Neuronal stem cell (in vitro differentiated cells): ENCODE results near the gene ABCB7. TPM values are rescaled to one million over a fixed set of nuclear protein-coding genes. Genes with fewer than 3 reads are reported as not detected.
"Not testable (repeated sequence)": the region's sequence is repeated elsewhere in the genome, so short reads cannot be mapped to it uniquely, and the experiment has no call there.

ENCODE experiments used
- DNase-seq: peaks from one replicate; pipeline ENCODE4 v3.0.0-alpha.2; 2013; ENCODE audit warnings: low spot score
- H2AFZ ChIP-seq: one replicate; pipeline ENCODE4 v1.6.1; 2013; ENCODE audit warnings: mild to moderate bottlenecking, low read length, inconsistent platforms
- H2AK5ac ChIP-seq: 2 replicates; pipeline ENCODE4 v1.6.1; 2013; ENCODE audit warnings: low read depth, mild to moderate bottlenecking, inconsistent platforms, low read length, moderate library complexity, mixed read lengths
- H2BK120ac ChIP-seq: 2 replicates; pipeline ENCODE4 v1.6.1; 2013; ENCODE audit warnings: low read depth, mild to moderate bottlenecking, inconsistent platforms, low read length, moderate library complexity, mixed read lengths
- H2BK12ac ChIP-seq: one replicate; pipeline ENCODE4 v1.6.1; 2013; ENCODE audit warnings: low read length, inconsistent platforms
- H2BK15ac ChIP-seq: 2 replicates; pipeline ENCODE4 v1.6.1; 2013; ENCODE audit warnings: mild to moderate bottlenecking, low read length, inconsistent platforms, mixed read lengths
- H2BK5ac ChIP-seq: one replicate; pipeline ENCODE4 v1.6.1; 2013; ENCODE audit warnings: inconsistent platforms, mild to moderate bottlenecking, low read length, moderate library complexity
- H3K14ac ChIP-seq: one replicate; pipeline ENCODE4 v1.6.1; 2013; ENCODE audit warnings: low read length, inconsistent platforms
- H3K18ac ChIP-seq: 2 replicates; pipeline ENCODE4 v1.6.1; 2013; ENCODE audit warnings: low read length, inconsistent platforms
- H3K23ac ChIP-seq: 2 replicates; pipeline ENCODE4 v1.6.1; 2013; ENCODE audit warnings: low read depth, mild to moderate bottlenecking, mixed read lengths, low read length, inconsistent platforms; ENCODE audit not compliant: poor library complexity
- H3K27ac ChIP-seq: replicated peaks from 3 replicates; pipeline ENCODE4 v1.5.1; 2013; ENCODE audit warnings: low read length, inconsistent platforms
- H3K27me3 ChIP-seq, 3 experiments: 2 replicates each; pipeline ENCODE4 v1.6.1; 2013; ENCODE audit warnings: low read length in 3 of 3, mild to moderate bottlenecking in 2 of 3, inconsistent platforms in 1 of 3, low read depth in 1 of 3, mixed read lengths in 1 of 3, moderate library complexity in 1 of 3; ENCODE audit not compliant: control insufficient read depth in 3 of 3, insufficient read depth in 3 of 3
- H3K36me3 ChIP-seq, 2 donors: replicated peaks in 1 of 2; 2 replicates each; pipeline ENCODE4 v1.6.1; 2013; ENCODE audit warnings: low read length in 2 of 2; ENCODE audit not compliant: control insufficient read depth in 2 of 2, insufficient read depth in 2 of 2
- H3K4ac ChIP-seq: 2 replicates; pipeline ENCODE4 v1.6.1; 2013; ENCODE audit warnings: inconsistent platforms, mild to moderate bottlenecking, low read length, moderate library complexity
- H3K4me1 ChIP-seq, 2 donors: 1 replicate in 1 of 2; 2 replicates in 1 of 2; pipeline ENCODE4 v1.6.1; 2013; ENCODE audit warnings: low read length in 2 of 2, low read depth in 1 of 2; ENCODE audit not compliant: control insufficient read depth in 2 of 2, insufficient read depth in 1 of 2
- H3K4me2 ChIP-seq: one replicate; pipeline ENCODE4 v1.6.1; 2013; ENCODE audit warnings: mild to moderate bottlenecking, low read length, inconsistent platforms; ENCODE audit not compliant: insufficient read depth, poor library complexity, severe bottlenecking
- H3K4me3 ChIP-seq, 2 donors: 2 replicates each; pipeline ENCODE4 v1.5.1; 2013; ENCODE audit warnings: low read length in 2 of 2, mild to moderate bottlenecking in 2 of 2, inconsistent platforms in 1 of 2, moderate library complexity in 1 of 2
- H3K79me1 ChIP-seq: one replicate; pipeline ENCODE4 v1.6.1; 2013; ENCODE audit warnings: low read depth, mild to moderate bottlenecking, inconsistent platforms, low read length, moderate library complexity
- H3K9ac ChIP-seq: one replicate; pipeline ENCODE4 v1.6.1; 2013; ENCODE audit warnings: mild to moderate bottlenecking, low read depth, low read length, inconsistent platforms; ENCODE audit not compliant: poor library complexity
- H3K9me3 ChIP-seq, 2 donors: replicated peaks in 1 of 2; 2 replicates each; pipeline versions ENCODE3 to v1.6.1; 2013; ENCODE audit warnings: low read length in 2 of 2, mild to moderate bottlenecking in 2 of 2, inconsistent platforms in 1 of 2, low read depth in 1 of 2, mixed read lengths in 1 of 2, moderate library complexity in 1 of 2; ENCODE audit not compliant: control insufficient read depth in 2 of 2, insufficient read depth in 1 of 2
- H4K8ac ChIP-seq: one replicate; pipeline ENCODE4 v1.6.1; 2013; ENCODE audit warnings: low read depth, mild to moderate bottlenecking, inconsistent platforms, low read length, moderate library complexity
- H4K91ac ChIP-seq: one replicate; pipeline ENCODE4 v1.6.1; 2013; ENCODE audit warnings: low read length, low read depth, mild to moderate bottlenecking, inconsistent platforms; ENCODE audit not compliant: poor library complexity
- WGBS, 2 donors: extraction: QIAGEN DNeasy Blood & Tissue Kit; methylation state at CpG; one replicate each; pipeline ENCODE4 v1.1.7; 2013; ENCODE audit warnings: missing lambda C conversion rate in 2 of 2, mixed read lengths in 1 of 2; ENCODE audit not compliant: insufficient read length in 2 of 2, insufficient replicate concordance in 1 of 2; ENCODE audit errors: extremely low coverage in 2 of 2; 5-methylcytosine and 5-hydroxymethylcytosine counted together
- polyA plus RNA-seq, 2 experiments: library from polyadenylated mRNA; stranded (reverse); fragments of 200-250 nt; gene quantifications; one replicate each; pipeline ENCODE4 v1.2.3, GENCODE V29; 2013

The ABCB7 gene
- polyA plus RNA-seq (2013, experiment 1 of 2): 29.8 TPM
- 34.1 TPM for polyA plus RNA-seq (2013, experiment 2 of 2)

DNA sequence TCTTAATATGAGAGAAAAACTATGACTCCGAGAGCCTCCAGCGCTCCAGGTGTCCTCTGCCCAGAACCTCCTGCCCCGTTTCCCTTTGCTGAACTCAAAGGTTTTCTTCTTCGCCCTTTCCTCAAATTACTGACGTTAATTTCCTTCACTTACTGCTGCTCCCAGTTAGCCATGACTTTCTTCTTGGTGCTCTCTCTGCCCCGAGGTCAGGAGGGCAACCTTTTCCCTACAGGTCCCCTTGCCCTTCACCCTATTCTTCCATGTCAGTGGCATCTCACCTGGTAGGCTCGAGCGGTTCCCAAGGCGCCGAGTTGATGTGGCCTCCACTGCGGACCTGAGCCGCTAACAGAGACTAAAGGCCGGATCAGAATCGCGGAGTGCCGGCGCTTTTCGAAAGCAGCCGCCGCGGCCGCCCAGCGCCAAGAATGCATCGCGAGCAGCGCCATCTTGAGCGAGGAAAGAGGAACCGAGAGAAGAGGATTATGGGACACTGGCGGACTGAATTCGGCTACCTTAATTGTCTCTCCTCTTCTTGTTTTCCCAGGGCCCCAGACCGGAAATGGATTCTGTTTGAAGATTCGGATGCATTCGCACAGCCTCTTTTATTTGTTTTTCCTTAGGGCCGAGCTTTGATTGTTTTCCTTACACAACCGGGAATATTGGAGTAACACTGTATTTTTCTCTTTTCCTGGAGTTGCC is at the start of gene ABCB7:
Gene ABCB7 (minus strand): TSS at position 457 of the 699 bp plus-strand sequence. CDS start 11 bp downstream, at position 446.
- no peak within 1 kb of the TSS for H4K8ac ChIP-seq
- H3K27ac ChIP-seq: peak within 1 kb of the TSS; percentile 79
- H2BK15ac ChIP-seq: no peak within 1 kb of the TSS
- no peak within 1 kb of the TSS for H2BK120ac ChIP-seq
- H3K18ac ChIP-seq: peak within 1 kb of the TSS; percentile 48
- no peak within 1 kb of the TSS for H3K23ac ChIP-seq
- H3K4me2 ChIP-seq: peak within 1 kb of the TSS; percentile 37
- no peaks in the 10 kb centered on the region for H3K27me3 ChIP-seq
- H3K4me1 ChIP-seq: no peaks in the 10 kb centered on the region
- H2BK5ac ChIP-seq: no peak within 1 kb of the TSS
- H2AFZ ChIP-seq: peak within 1 kb of the TSS; percentile 90
- no peak within 1 kb of the TSS for H2BK12ac ChIP-seq
- H3K79me1 ChIP-seq: no peaks in the 10 kb centered on the region
- H3K4me3 ChIP-seq: peak within 1 kb of the TSS; percentile 73 to 94
- H3K36me3 ChIP-seq: peaks cover 0 to 2% of the 10 kb centered on the region in 2 donors
- no peaks in the 10 kb centered on the region for H3K9me3 ChIP-seq
- no peak within 1 kb of the TSS for H3K4ac ChIP-seq
- H3K9ac ChIP-seq: peak within 1 kb of the TSS; percentile 21
- H4K91ac ChIP-seq: no peak within 1 kb of the TSS
- peak; percentile 35 for DNase-seq
- WGBS, 2 donors: no CpG with 5 or more reads among the region's 35 CpGs
- H2AK5ac ChIP-seq: no peak within 1 kb of the TSS
- no peak within 1 kb of the TSS for H3K14ac ChIP-seq

- not testable (repeated sequence) for H2AK5ac ChIP-seq, H3K4me2 ChIP-seq, H3K79me1 ChIP-seq, H2BK12ac ChIP-seq, H4K8ac ChIP-seq, H3K27ac ChIP-seq, H3K23ac ChIP-seq, H3K4me1 ChIP-seq, H3K27me3 ChIP-seq, H4K91ac ChIP-seq, H2BK5ac ChIP-seq, H3K4me3 ChIP-seq, H2BK120ac ChIP-seq, H3K9ac ChIP-seq, H2AFZ ChIP-seq, H3K36me3 ChIP-seq, DNase-seq, H3K4ac ChIP-seq, H2BK15ac ChIP-seq, H3K14ac ChIP-seq, H3K18ac ChIP-seq, H3K9me3 ChIP-seq
- WGBS, 2 donors: no CpG with 5 or more reads among the region's 27 CpGs
These were observed 32.5 kb upstream of the ABCB7 start for GRCh38 chrX:75188415-75189206.

DNA sequence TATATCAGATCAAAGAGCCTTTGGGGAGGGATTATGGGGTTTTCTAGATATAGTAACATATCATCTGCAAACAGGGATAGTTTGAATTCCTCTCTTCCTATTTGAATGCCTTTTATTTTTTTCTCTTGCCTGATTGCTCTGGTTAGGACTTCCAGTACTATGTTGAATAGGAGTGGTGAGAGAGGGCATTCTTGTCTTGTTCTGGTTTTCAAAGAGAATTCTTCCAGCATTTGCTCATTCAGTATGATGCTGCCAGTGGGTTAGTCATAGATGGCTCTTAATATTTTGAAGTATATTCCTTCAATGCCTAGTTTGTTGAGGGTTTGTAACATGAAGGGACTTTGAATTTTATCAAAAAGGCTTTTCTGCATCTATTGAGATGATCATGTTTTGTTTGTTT is 25.6 kb upstream of the ABCB7 start:
- Histone ChIP-seq H3K27ac (no peak overlapping the region), H3K27me3 (no peaks in the 10 kb centered on the region), H2BK5ac (no peak overlapping the region), H3K36me3 (no peaks in the 10 kb centered on the region), H2BK12ac (no peak overlapping the region), H3K14ac (no peak overlapping the region), H3K9ac (no peak overlapping the region), H3K4ac (no peak overlapping the region), H2BK15ac (no peak overlapping the region), H3K23ac (no peak overlapping the region), H3K79me1 (no peaks in the 10 kb centered on the region), H3K4me1 (no peaks in the 10 kb centered on the region), H3K4me2 (no peak overlapping the region), H4K91ac (no peak overlapping the region), H2AK5ac (no peak overlapping the region), H2AFZ (no peak overlapping the region), H3K4me3 (no peak overlapping the region), H2BK120ac (no peak overlapping the region), H4K8ac (no peak overlapping the region), H3K18ac (no peak overlapping the region), H3K9me3 (no peaks in the 10 kb centered on the region)
- DNase-seq: no peak

- not testable (repeated sequence) for H4K8ac ChIP-seq, H3K9me3 ChIP-seq, DNase-seq, H3K4me2 ChIP-seq, H3K14ac ChIP-seq, H3K27me3 ChIP-seq, H3K79me1 ChIP-seq, H2AK5ac ChIP-seq, H2AFZ ChIP-seq, H3K4me3 ChIP-seq, H2BK12ac ChIP-seq, H4K91ac ChIP-seq, H3K4ac ChIP-seq, H2BK5ac ChIP-seq, H2BK15ac ChIP-seq, H3K18ac ChIP-seq, H3K36me3 ChIP-seq, H3K9ac ChIP-seq, H3K4me1 ChIP-seq, H3K23ac ChIP-seq, H3K27ac ChIP-seq, H2BK120ac ChIP-seq
- WGBS, 2 donors: no CpG with 5 or more reads among the region's 25 CpGs
These were observed 23.6 kb upstream of the ABCB7 start for GRCh38 chrX:75179536-75180293.
